Mucosa of gallbladder (tissue), 1 donor: ENCODE data around the gene NFATC2. TPM values are rescaled to one million over a fixed set of nuclear protein-coding genes. Genes with fewer than 3 reads are reported as not detected.

ENCODE experiments used
- DNase-seq: peaks from one replicate; pipeline ENCODE4 v3.0.0-alpha.2; 2020; ENCODE audit warnings: low spot score
- total RNA-seq: library from RNA; stranded (reverse); gene quantifications from one replicate; pipeline ENCODE4 v1.2.1, GENCODE V29; 2021
- donor health status: DM: no; HTN: no; CAD: no.

Gene NFATC2
- total RNA-seq, 1 donor from 2014 or later, result 11.4 TPM

DNA sequence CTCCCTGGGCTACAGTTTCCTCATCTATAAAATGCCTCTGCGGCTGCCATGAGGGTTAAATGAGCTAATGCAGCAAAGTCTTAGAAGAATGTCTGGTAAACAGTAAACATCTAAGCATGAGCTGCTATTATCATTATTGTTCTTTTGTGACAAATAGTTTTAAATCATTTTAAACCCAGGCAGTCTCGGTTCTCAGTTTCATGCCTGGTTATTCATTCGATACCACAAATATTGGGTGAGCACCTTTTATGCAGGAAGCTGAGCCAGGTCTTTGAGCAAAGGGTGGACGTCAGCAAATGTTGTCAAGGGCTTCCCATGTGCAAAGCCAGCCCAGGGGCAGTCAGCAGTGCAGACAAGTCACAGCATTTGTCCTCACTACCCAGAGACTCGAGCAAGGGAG lies 128.7 kb downstream of the NFATC2 start:
- DNase-seq, result no peak

- peak; percentile 53 for DNase-seq
Observed at GRCh38 chr20:51412951-51413481, 129.5 kb downstream of the NFATC2 start.

DNA sequence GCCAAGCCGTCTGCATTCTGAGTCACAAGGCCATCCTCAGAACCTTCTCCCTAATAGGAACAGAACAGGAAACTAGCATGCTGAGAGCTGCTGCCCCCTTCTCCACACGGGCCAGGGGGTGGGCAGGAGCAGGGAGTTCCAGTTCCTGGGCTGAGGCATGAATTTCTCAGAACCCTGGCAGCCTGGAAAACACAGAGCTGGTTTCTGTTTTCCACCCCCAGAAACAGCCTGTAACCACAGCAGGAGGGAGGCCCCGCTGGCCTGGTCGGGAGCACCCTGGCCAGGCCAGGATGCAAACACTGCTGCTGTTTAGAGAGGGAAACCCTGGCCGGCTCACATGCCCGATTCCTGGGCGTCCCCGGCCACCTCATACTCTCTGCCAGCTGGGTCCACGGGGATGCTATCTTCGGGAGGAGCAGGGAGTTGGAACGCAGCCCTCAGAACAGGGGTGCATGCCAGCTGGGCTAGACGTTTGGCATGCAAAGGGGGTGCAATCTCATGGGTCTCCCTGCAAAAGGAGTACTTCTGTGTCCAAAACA lies 130.1 kb downstream of the NFATC2 start:
- no peak for DNase-seq

GRCh38 chr20:51411870-51412269 lies 130.6 kb downstream of the NFATC2 start:
- no peak for DNase-seq

GRCh38 chr20:51410586-51411325 lies 131.8 kb downstream of the NFATC2 start:
- DNase-seq, result no peak

- no peak for DNase-seq
Observed at GRCh38 chr20:51409192-51409880, 133.2 kb downstream of the NFATC2 start.

- peak; percentile 43 for DNase-seq
Observed at GRCh38 chr20:51404297-51405060, 138.0 kb downstream of the NFATC2 start.

DNA sequence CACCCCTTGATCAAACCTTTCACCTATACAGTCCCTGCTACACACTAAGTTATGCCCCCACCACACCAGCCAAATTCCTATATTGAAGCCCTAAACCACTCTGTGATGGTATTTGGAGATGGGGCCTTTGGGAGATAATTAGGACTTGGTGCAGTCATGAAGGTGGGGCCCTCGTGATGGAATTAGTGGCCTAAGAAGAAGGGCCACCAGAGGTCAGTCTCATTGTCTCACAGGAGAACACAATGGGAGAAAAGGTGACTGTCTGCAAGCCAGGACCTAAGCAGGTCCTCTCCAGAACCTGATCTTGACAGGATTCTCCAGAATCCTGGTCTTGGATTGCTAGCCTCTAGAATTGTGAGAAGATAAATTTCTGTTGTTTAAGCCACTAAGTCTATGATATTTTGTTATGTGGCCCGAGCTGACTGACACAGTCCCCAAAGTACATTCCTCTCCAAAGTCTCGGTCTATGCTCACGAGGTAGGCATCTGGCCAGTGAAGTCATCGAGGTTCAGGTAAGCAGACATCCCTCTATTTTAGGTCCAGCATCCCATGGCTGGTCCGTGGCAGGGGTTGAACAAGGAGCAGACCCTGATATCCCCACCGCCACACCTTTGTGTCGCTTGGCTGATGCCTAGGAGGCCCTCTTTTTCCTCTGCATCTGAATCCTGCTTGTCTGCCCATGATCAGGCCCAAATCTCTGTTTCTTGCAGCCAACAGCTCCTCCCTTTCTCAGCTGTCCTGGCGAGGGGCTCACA lies 138.9 kb downstream of the NFATC2 start:
- DNase-seq, result no peak

- peak; percentile 22 for DNase-seq
Observed at GRCh38 chr20:51402201-51402600, 140.3 kb downstream of the NFATC2 start.

GRCh38 chr20:51401496-51401895 lies 141.0 kb downstream of the NFATC2 start:
- DNase-seq, result no peak

- no peak for DNase-seq
Observed at GRCh38 chr20:51400051-51400926, 142.2 kb downstream of the NFATC2 start.

- DNase-seq, result no peak
Observed at GRCh38 chr20:51399006-51399890, 143.3 kb downstream of the NFATC2 start.

DNA sequence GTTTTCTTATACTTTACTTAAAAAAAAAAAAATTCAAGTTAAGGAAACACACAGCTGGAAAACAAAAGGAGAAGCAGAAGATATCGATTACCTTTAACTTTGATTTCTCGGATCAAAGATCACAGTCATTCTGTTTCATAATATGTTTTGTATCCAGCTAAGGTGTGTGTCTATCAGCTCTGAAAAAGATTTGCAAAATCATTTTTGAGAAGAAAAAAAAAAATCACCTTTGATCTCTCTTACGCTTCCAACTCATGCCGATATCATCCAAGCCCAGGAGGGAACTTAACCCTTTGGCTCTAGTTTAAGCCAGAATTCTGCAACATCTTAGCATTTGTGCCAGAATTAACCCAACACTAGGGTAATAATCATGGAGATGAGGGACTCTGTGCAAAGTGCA lies 144.0 kb downstream of the NFATC2 start:
- DNase-seq, result no peak

- DNase-seq, result no peak
Observed at GRCh38 chr20:51398083-51398482, 144.4 kb downstream of the NFATC2 start.

GRCh38 chr20:51397137-51397536 lies 145.4 kb downstream of the NFATC2 start:
- DNase-seq, result no peak

- no peak for DNase-seq
Observed at GRCh38 chr20:51396365-51396909, 146.1 kb downstream of the NFATC2 start.

DNA sequence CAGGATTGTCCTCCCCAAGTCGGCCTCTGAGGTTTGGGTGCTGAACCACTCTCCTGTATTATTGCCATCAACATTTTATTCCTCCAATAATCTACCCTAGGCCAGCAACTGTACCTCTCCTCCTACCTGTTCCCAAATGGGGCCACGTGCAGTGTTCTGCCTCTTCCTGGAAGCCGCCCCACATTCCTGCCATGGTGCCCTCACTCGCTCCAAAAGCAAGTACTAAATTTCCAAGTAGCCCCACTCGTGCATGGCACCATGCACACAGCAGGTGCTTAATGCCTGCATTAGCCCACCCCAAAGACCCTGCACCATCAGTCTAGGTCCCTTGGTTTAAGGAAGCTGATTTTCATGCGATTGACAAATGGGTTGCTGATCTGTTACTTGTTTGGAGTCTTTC lies 147.8 kb downstream of the NFATC2 start:
- DNase-seq, result no peak

GRCh38 chr20:51393571-51393970 lies 148.9 kb downstream of the NFATC2 start:
- no peak for DNase-seq

- DNase-seq, result no peak
Observed at GRCh38 chr20:51392614-51393186, 149.8 kb downstream of the NFATC2 start.
